ENCODE data around the gene DNASE1L1.

- TF ChIP-seq POLR2A (IDR thresholded peaks at IDR 0.05; ENCODE audit: low read depth, low read length) (no peak), POLR2AphosphoS5 (IDR thresholded peaks at IDR 0.05; ENCODE audit: low read depth, low read length) (no peak), TAF1 (IDR thresholded peaks at IDR 0.05; ENCODE audit: borderline replicate concordance, low read depth, low read length) (no peak)
Measured at GRCh38 chrX:154430916-154431315, 21.9 kb upstream of the DNASE1L1 start.

Measured in GM12892 (cell line).